Measurements from ENCODE around the gene SSH3. TPM values are rescaled to one million over a fixed set of nuclear protein-coding genes. Genes with fewer than 3 reads are reported as not detected.

The SSH3 gene
- total RNA-seq, 1 experiment from 2014 or later: 57.8 TPM

DNA sequence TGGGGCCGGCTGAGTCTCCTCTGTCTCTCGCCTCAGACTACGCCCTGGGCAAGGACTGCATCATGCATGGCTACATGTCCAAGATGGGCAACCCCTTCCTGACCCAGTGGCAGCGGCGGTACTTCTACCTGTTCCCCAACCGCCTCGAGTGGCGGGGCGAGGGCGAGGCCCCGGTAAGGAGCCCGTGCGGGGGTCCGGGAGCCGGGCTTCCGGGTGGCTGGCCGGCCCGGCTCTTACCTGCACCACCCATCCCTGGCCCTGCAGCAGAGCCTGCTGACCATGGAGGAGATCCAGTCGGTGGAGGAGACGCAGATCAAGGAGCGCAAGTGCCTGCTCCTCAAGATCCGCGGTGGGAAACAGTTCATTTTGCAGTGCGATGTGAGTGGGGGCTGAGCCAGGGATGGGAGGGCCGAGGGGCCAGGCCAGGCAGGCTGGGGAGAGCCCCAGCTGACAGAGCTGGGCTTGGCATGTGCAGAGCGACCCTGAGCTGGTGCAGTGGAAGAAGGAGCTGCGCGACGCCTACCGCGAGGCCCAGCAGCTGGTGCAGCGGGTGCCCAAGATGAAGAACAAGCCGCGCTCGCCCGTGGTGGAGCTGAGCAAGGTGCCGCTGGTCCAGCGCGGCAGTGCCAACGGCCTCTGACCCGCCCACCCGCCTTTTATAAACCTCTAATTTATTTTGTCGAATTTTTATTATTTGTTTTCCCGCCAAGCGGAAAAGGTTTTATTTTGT, 18.4 kb upstream of the SSH3 start:
- no peak overlapping the region for H3K4me2 ChIP-seq (ENCODE audit: low read length)
- ChIA-PET RAD21 (ENCODE audit: low non-redundant PET in 1 of 2, low total read pairs in 2 of 2, uncharacterized antibody in 2 of 2, unreplicated experiment in 2 of 2) (no interaction called here), CTCF (no interaction called here), POLR2A (no interaction called here)
- H4K20me1 ChIP-seq (ENCODE audit: insufficient read depth): no peaks in the 10 kb centered on the region
- H3K79me2 ChIP-seq (ENCODE audit: insufficient read depth, low read length): peaks cover 5% of the 10 kb centered on the region; the same call in 1 of the 2 replicates
- no peaks in the 10 kb centered on the region for H3K9me3 ChIP-seq (ENCODE audit: control insufficient read depth in 1 of 2, insufficient read depth in 1 of 2, low read depth in 1 of 2, low read length in 2 of 2)
- H3K9ac ChIP-seq (ENCODE audit: low read length): no peak overlapping the region
- H3K36me3 ChIP-seq (ENCODE audit: control insufficient read depth in 1 of 2, insufficient read depth in 2 of 2, low read length in 2 of 2): peaks cover 20 to 38% of the 10 kb centered on the region in 2 experiments
- H2AFZ ChIP-seq (ENCODE audit: low read depth, low read length, poor library complexity, severe bottlenecking): no peak overlapping the region
- H3K27me3 ChIP-seq (ENCODE audit: insufficient read depth, low read length): no peaks in the 10 kb centered on the region
- peaks cover 10 to 20% of the 10 kb centered on the region in 2 experiments for H3K4me1 ChIP-seq (ENCODE audit: control insufficient read depth in 1 of 2, insufficient read depth in 2 of 2, low read length in 2 of 2)
- H3K4me3 ChIP-seq (replicated peaks in 1 of 2; ENCODE audit: low read depth in 1 of 2, low read length in 2 of 2): no peak overlapping the region
- intact Hi-C loops (cut with micrococcal nuclease): no loop called here
- no TSS peak for BruUV-seq (replicated peaks)
- no peak for TF ChIP-seq FOSL1 (IDR thresholded peaks at IDR 0.05; ENCODE audit: low read depth)
- no peak for TF ChIP-seq EGR1 (IDR thresholded peaks at IDR 0.05; ENCODE audit: low read depth)
- TF ChIP-seq, protein P1, sequence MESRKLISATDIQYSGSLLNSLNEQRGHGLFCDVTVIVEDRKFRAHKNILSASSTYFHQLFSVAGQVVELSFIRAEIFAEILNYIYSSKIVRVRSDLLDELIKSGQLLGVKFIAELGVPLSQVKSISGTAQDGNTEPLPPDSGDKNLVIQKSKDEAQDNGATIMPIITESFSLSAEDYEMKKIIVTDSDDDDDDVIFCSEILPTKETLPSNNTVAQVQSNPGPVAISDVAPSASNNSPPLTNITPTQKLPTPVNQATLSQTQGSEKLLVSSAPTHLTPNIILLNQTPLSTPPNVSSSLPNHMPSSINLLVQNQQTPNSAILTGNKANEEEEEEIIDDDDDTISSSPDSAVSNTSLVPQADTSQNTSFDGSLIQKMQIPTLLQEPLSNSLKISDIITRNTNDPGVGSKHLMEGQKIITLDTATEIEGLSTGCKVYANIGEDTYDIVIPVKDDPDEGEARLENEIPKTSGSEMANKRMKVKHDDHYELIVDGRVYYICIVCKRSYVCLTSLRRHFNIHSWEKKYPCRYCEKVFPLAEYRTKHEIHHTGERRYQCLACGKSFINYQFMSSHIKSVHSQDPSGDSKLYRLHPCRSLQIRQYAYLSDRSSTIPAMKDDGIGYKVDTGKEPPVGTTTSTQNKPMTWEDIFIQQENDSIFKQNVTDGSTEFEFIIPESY (IDR thresholded peaks at IDR 0.05; ENCODE audit: extremely low read depth, insufficient replicate concordance, low read length): no peak
- no peak for TF ChIP-seq ELF1 (IDR thresholded peaks at IDR 0.05; ENCODE audit: borderline replicate concordance, low read depth)
- no peak for TF ChIP-seq EZH2 (IDR thresholded peaks at IDR 0.05)
- no peak for TF ChIP-seq CBX3 (IDR thresholded peaks at IDR 0.05; ENCODE audit: low read depth)
- no peak for TF ChIP-seq POLR2A (IDR thresholded peaks at IDR 0.05; ENCODE audit: borderline replicate concordance, extremely low read depth, insufficient read depth, insufficient read length)
- TF ChIP-seq SIN3A (IDR thresholded peaks at IDR 0.05; ENCODE audit: low read depth): no peak
- no peak for TF ChIP-seq RAD21 (IDR thresholded peaks at IDR 0.05; ENCODE audit: low read depth)
- no peak for TF ChIP-seq POLR2AphosphoS5 (IDR thresholded peaks at IDR 0.05; ENCODE audit: low read depth, low read length)
- TF ChIP-seq ZNF274 (IDR thresholded peaks at IDR 0.05; ENCODE audit: low read depth, low read length): no peak
- no peak for TF ChIP-seq MAX (IDR thresholded peaks at IDR 0.05)
- TF ChIP-seq EZH2phosphoT487 (IDR thresholded peaks at IDR 0.05; ENCODE audit: borderline replicate concordance): no peak
- no peak for TF ChIP-seq YY1 (IDR thresholded peaks at IDR 0.05; ENCODE audit: extremely low read depth, insufficient replicate concordance, low read depth, low read length)
- TF ChIP-seq, protein P2, sequence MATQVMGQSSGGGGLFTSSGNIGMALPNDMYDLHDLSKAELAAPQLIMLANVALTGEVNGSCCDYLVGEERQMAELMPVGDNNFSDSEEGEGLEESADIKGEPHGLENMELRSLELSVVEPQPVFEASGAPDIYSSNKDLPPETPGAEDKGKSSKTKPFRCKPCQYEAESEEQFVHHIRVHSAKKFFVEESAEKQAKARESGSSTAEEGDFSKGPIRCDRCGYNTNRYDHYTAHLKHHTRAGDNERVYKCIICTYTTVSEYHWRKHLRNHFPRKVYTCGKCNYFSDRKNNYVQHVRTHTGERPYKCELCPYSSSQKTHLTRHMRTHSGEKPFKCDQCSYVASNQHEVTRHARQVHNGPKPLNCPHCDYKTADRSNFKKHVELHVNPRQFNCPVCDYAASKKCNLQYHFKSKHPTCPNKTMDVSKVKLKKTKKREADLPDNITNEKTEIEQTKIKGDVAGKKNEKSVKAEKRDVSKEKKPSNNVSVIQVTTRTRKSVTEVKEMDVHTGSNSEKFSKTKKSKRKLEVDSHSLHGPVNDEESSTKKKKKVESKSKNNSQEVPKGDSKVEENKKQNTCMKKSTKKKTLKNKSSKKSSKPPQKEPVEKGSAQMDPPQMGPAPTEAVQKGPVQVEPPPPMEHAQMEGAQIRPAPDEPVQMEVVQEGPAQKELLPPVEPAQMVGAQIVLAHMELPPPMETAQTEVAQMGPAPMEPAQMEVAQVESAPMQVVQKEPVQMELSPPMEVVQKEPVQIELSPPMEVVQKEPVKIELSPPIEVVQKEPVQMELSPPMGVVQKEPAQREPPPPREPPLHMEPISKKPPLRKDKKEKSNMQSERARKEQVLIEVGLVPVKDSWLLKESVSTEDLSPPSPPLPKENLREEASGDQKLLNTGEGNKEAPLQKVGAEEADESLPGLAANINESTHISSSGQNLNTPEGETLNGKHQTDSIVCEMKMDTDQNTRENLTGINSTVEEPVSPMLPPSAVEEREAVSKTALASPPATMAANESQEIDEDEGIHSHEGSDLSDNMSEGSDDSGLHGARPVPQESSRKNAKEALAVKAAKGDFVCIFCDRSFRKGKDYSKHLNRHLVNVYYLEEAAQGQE (IDR thresholded peaks at IDR 0.05; ENCODE audit: low read depth): no peak
- no peaks in the 10 kb centered on the region for H3K9me2 ChIP-seq (ENCODE audit: insufficient read depth)
- no peak for DNase-seq (ENCODE audit: low read depth, low spot score)
- peak overlapping the region; percentile 27; the same call in 1 of the 2 replicates for H3K27ac ChIP-seq (ENCODE audit: low read depth, low read length)
- ATAC-seq: no peak

All from HCT116 (cell line).